ENCODE results near the gene MFSD12.

The MFSD12 gene

DNA sequence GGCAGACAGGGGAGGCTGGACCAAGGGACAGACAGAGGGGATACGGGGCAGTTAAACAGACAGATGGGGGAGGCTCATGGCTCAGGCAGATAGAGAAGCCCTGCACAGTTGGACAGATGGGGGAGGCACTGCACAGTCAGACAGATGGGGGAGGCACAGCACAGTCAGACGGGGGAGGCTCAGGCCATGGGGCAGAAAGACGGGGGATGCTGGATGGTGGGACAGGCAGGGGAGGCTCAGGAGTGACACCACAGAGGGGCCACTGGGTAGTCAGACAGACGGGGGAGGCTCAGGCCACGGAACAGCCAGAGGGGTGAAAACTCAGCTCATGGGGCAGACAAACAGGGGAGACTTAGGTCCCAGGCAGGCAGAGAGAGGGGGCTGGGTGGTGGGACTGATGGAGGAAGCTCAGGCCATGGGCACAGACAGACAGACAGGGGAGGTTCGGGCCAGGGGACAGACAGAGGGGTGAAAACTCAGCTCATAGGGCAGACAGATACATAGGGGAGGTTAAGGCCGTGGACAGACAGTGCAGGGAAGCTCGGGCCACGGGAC lies 886 bp downstream of the MFSD12 start:
- DNase-seq (ENCODE audit: low spot score), result no peak
- in situ Hi-C loops (cut with MboI; ENCODE audit: low pct_unique_long_range_greater_than_20kb, low sequenced_read_pairs, unreplicated experiment), result no loop called here
- TF ChIP-seq, protein P1, sequence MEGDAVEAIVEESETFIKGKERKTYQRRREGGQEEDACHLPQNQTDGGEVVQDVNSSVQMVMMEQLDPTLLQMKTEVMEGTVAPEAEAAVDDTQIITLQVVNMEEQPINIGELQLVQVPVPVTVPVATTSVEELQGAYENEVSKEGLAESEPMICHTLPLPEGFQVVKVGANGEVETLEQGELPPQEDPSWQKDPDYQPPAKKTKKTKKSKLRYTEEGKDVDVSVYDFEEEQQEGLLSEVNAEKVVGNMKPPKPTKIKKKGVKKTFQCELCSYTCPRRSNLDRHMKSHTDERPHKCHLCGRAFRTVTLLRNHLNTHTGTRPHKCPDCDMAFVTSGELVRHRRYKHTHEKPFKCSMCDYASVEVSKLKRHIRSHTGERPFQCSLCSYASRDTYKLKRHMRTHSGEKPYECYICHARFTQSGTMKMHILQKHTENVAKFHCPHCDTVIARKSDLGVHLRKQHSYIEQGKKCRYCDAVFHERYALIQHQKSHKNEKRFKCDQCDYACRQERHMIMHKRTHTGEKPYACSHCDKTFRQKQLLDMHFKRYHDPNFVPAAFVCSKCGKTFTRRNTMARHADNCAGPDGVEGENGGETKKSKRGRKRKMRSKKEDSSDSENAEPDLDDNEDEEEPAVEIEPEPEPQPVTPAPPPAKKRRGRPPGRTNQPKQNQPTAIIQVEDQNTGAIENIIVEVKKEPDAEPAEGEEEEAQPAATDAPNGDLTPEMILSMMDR (IDR thresholded peaks at IDR 0.05; ENCODE audit: extremely low read depth, insufficient read depth, missing control alignments), result no peak

DNA sequence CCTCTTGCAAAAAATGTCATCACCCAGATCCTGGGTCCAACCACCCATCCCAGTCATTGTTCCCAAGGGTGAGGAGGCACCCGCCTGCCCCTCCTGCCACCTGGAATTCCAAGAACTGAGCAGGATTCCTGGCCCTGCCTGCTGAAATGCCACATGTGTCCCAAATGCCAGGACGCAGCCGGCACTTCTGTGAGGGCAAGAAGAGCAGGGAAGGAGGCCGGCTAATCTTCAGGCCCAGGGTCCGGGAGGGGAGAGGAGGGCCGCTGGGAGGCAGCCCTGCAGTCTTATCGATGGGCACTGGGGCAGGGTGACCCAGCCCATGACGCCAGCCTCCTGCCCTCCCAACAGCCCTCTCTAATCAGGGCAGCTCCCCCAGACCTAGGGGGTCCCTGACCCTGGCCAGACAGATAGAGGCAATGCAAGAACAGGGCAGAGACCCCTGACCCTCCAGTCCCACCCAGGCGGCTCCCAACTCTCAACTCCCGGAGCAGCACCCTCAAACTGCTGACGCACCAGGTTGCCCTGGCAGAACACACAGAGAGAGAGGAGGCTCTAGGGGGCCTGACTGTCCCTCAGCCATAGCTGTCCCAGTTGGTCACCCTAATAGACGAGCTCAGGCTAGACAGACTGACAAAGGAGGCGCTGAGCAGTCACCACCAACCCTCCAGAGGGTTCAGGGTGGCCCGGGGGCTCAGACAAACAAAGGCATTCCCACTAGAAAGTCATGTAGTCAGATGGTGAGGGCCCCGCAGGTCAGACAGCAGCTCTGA lies 1.5 kb downstream of the MFSD12 start:
- DNase-seq (ENCODE audit: low spot score), result no peak
- in situ Hi-C loops (cut with MboI; ENCODE audit: low pct_unique_long_range_greater_than_20kb, low sequenced_read_pairs, unreplicated experiment), result no loop called here
- TF ChIP-seq, protein P1 (IDR thresholded peaks at IDR 0.05; ENCODE audit: extremely low read depth, insufficient read depth, missing control alignments), result no peak

DNA sequence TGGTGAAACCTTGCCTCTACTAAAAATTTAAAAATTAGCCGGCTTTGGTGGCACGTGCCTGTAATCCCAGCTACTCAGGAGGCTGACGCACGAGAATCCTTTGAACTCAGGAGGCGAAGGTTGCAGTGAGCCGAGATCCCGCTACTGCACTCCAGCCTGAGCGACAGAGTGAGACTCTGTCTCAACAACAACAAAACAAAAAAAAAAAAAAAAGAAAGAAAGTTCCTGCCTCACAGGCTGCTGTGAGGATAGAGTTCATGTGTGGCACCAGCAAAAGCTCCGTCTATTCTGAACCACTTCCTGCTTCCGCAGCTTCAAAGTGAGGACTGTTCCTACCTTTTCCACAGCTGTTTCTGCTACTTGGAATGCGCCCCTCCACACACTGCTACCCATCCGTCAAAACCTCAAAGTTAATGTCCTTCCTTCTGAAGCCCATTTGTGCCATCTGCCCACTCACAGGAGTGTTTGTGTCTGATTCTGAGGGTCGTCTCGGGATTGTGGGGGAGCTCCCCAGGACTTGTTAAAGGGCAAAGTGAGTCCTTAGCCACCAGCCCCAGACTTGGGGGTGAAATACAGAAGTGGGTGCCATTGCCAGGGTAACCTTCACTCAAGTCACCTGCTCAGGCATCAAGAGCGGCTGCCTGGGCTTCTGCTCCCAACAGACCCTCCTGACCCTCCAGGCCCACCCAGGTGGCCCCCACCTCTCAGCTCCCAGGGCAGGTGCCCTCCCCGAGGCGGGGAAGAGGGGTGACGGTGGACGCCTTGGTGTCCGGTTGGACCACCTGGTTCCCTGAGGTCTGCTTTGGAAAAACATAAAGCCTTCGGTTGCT lies 2.9 kb downstream of the MFSD12 start:
- in situ Hi-C loops (cut with MboI; ENCODE audit: low pct_unique_long_range_greater_than_20kb, low sequenced_read_pairs, unreplicated experiment), result no loop called here

DNA sequence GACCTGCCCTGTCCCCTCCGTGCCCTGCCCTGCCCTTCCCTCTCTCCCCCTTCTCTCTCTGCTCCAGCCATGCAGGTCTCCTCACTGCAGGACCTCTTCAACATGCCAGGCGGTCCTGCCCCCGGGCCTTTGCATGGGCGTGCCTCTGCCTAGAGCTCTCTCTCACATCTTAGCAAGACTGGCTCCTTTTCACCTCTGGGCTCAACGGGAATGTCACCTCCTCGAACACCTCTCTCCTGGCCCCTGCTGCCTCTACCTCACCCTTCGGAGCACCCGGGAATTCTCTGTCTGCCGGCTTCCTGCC lies 5.6 kb downstream of the MFSD12 start:
- no peak for DNase-seq (ENCODE audit: low spot score)
- in situ Hi-C loops (cut with MboI; ENCODE audit: low pct_unique_long_range_greater_than_20kb, low sequenced_read_pairs, unreplicated experiment), result no loop called here
- TF ChIP-seq, protein P1 (IDR thresholded peaks at IDR 0.05; ENCODE audit: extremely low read depth, insufficient read depth, missing control alignments), result no peak

More for the DNA sequence above, 2.9 kb downstream of the MFSD12 start:
- no peak for DNase-seq (ENCODE audit: low spot score)
- TF ChIP-seq, protein P1 (IDR thresholded peaks at IDR 0.05; ENCODE audit: extremely low read depth, insufficient read depth, missing control alignments), result no peak

DNA sequence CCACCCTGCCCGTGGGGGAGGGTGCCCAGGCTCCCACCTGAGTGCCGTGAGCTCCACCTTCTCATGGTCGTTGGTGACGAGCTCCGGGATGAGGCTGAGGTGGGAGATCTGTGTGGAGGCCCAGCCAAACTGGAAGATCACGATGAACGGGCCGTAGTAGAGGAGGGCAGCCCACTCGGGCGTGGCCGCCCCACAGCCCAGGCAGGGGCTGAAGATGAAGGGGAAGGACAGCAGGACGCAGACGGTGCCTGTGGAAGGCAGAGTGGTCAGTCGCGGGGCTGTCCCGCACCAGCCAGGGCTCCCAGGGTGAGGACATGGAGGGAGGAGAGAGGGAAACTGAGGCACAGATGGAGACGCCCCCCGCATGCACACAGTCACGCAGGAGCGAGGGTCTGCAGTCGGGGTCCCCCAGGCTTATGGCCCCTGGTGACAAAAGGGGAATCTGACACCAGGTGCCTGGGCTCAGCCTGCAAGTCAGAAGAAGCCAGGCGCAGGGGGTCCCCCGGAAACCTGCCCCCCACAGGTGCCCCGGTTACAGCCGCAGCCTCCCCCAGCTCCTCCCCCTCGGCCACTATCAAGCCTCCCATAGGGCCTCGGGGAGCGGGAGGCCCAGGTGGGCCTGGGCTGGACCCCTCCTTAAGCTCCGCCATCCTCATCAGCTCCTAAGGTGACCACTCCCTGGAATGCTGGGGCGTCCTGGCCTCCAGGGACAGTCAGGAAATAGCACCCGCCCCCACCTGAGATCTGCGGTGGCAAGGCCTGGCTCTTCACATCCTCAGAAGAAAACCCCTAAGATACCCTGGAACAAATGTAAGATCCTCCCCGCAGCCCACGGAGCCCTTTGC lies 6.2 kb downstream of the MFSD12 start:
- TF ChIP-seq, protein P1 (IDR thresholded peaks at IDR 0.05; ENCODE audit: extremely low read depth, insufficient read depth, missing control alignments), result no peak

DNA sequence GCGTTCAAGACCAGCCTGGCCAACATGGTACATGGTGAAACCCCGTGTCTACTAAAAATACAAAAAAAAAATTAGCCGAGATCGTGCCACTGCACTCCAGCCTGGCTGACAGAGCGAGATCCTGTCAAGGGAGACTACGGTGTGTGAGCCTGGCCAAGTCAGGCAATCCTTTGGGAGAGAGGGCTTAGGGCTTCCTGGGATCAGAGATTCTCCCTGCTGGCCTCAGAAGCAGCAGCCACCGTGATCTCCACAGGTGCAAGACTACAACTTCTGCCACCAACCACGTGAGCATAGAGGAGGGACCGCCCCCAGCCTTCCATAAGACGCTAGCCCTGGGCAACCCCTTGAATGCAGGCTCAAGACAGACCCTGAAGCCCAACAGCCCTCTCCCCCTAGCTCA lies 7.6 kb downstream of the MFSD12 start:
- TF ChIP-seq, protein P1 (IDR thresholded peaks at IDR 0.05; ENCODE audit: extremely low read depth, insufficient read depth, missing control alignments), result no peak
- DNase-seq (ENCODE audit: low spot score), result no peak
- in situ Hi-C loops (cut with MboI; ENCODE audit: low pct_unique_long_range_greater_than_20kb, low sequenced_read_pairs, unreplicated experiment), result no loop called here

More for the DNA sequence above, 6.2 kb downstream of the MFSD12 start:
- DNase-seq (ENCODE audit: low spot score), result no peak
- in situ Hi-C loops (cut with MboI; ENCODE audit: low pct_unique_long_range_greater_than_20kb, low sequenced_read_pairs, unreplicated experiment), result no loop called here

All from GM13977 (cell line).